GM18502 (cell line): Measurements from ENCODE around the gene HECW1.

Experiments
- ATAC-seq: cut with Tn5 transposase; IDR thresholded peaks from one replicate; pipeline ENCODE4 v1.9.1; 2021; ENCODE audit warnings: mild to moderate bottlenecking; ENCODE audit not compliant: unreplicated experiment, poor library complexity

The HECW1 gene

DNA sequence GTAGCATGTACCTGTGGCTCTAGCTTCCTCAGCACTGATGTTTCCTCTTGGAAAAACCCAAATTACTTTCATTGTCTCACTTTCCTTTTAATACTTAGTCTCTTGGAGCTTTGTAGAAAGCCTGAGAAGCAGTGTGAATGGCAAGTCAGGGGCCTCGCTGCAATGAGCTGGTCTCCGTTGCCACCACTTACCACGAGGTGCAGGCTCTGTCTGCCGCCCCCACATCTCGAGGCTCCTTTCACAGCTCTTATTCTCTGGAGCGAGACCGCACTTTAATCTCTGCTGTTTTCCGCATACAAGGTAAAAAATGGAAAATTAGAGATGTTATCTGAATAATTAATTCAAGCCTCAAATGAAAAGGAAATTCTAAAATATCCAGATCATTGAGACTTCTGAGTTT is 186.2 kb downstream of the HECW1 start:
- no peak for ATAC-seq

GRCh38 chr7:43300121-43300520 is 187.7 kb downstream of the HECW1 start:
- ATAC-seq = no peak

DNA sequence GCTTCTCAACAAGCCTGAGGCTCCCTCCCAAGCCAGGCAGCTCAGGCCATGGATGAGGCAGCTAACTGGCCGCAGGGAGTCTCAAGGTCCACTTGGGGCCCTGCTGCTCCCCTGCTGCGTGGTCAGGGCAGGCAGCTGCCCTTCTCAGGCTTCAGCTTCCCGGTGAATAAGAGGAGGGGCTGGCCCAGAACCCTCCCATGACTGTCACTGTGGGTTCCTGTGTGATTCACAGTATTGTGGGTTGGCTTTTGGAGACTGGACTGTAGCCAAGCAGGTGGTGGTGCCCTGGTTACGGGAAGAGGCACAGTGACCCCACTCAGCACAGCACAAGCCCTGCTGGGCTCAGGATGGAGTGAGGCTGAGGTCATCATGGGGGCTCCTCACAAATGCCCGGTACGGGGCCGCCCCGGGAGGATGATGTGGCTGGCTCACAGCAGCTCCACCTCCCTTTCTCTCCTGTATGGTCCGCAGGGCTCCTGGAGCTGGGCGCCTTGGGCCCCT is 189.8 kb downstream of the HECW1 start:
- no peak for ATAC-seq

GRCh38 chr7:43302773-43303460 is 190.5 kb downstream of the HECW1 start:
- no peak for ATAC-seq

- no peak for ATAC-seq
Observed at GRCh38 chr7:43303740-43304241, 191.3 kb downstream of the HECW1 start.

DNA sequence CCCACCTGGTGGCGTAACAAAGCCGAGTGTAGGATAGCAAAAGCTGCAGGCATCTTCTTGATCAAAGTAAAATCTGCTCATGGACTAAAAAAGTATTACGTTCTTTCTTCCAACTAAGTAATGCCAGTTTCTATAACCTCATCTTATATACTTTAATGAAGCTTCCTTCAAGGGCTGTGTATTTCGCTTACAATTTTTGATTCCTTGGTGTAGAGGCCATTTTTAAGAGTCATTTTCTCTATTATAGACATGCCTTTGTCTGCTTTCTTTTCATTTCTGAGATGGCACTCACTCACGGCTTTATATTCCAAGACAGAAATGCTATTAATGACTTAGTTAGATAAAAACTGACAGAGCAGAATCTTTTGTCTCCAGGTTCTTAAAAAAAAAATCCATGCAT is 194.0 kb downstream of the HECW1 start:
- no peak for ATAC-seq

DNA sequence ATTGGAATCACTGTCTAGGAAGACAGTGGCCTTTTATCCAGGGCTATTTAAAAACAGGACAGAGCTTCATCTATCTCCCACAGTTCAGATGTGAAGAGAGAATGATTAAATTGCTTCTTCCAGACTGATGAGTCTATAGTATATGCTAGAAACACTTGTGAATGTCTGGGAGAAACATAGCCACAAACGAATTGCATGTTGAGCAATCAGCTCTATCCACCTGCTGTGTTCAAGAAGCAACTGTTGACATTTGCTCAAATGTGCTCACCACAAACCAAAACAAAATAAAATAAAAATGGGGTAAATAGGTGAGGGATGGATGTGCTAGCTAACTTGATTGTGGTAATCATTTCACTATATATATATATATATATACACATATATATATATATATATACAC is 195.1 kb downstream of the HECW1 start:
- no peak for ATAC-seq

DNA sequence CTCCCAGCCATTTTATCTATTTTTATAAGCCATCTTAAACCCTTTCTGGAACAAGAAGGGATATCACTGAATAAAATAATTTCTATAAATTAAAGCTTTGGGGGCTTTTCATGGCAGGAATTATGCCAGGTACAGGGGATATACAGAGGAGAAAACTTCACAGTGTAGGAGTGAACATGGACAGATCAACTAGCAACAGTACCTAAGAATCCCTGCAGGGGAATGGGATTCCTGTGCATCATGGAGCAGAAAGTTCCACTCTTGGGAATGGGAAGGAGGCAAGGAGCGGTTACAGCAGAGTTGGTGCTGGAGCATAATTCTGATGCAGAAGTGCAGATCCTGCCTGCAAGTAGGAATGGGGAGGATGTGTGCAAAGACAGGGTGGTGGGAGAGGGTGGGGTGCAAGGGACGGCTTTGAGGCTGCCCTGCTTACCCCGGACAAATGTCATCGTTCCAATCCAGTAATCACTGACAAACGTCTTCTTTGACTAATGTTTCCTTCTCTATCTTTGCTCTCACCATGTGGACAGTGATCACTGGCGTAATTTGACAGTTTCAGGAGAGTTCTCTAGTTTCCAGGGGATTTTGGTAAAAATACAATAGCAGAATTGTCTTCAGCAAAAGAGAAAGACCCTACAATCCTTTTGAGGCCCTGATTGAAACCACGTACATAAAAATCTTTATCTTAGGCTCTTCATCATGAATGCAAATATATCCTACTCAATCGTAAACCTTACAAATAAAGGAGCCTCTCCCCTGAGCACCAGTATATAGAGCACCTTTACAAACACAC is 196.7 kb downstream of the HECW1 start:
- ATAC-seq = peak; percentile 63

DNA sequence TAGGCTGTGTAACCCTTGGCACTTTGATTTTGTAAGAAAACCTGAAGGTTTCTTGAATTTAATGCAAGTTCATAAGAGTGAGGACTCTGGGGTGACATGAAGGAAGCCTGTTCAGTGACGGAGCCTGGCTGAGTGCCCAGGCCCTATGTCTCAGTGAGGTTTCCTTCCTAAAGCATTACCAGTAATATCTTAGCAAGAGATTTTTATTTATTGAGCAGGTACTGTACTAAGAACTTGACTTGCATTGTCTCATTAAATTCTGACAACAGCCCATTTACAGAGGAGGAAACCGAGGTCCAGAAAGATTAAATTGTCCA is 197.2 kb downstream of the HECW1 start:
- ATAC-seq = peak; percentile 40

DNA sequence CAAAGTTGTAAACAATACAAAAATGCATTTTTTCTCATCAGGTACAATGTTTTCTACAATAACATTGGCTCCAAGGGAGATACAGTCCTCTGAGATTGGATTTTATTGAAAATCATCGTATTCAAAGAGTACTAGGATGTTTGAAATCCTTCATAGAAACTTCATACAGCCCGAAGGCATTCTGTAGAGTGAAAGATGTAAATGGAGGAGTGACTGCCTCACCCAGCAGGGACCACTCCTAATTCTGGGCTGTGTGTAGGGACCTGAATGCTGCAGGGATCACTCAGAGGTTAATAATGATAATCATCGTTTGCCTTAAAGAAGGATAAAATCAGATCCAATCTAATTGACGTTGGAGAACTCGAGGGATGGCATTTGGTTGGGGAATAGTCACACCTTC is 198.6 kb downstream of the HECW1 start:
- ATAC-seq = no peak

- no peak for ATAC-seq
Observed at GRCh38 chr7:43311694-43312093, 199.2 kb downstream of the HECW1 start.

DNA sequence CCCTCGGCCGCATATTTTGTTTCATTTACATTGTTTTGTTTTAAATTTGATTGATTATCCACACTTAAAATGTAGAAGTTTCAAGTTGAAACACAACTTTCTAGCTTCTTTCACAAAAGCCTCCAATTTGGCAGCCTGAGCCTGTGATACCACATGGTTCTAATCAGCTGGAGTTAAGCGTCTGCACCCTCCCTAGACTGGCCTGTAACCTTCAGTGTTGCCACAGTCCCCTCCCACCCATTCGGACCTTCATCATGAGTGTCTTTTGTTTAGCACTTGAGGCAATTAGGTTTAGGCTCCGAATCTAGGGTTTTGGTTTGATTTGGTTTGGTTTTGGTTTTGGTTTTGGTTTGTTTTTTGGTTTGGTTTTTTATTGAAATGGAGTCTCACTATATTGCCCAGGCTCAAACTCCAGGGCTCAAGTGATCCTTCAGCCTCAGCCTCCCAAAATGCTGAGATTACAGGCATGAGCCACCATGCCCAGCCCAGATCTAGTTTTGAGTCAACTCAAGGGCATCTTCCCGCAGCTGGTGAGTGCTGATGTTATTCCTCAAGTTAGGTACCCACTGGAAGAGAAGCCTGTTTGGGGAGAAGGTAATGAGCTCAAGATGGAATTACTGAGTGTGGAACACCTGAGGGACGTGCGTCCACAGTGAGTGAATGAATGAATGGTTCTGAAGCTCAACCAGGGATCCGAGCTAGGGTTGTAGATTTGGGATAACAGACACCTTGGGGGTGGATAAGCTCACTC is 201.4 kb downstream of the HECW1 start:
- ATAC-seq = no peak

DNA sequence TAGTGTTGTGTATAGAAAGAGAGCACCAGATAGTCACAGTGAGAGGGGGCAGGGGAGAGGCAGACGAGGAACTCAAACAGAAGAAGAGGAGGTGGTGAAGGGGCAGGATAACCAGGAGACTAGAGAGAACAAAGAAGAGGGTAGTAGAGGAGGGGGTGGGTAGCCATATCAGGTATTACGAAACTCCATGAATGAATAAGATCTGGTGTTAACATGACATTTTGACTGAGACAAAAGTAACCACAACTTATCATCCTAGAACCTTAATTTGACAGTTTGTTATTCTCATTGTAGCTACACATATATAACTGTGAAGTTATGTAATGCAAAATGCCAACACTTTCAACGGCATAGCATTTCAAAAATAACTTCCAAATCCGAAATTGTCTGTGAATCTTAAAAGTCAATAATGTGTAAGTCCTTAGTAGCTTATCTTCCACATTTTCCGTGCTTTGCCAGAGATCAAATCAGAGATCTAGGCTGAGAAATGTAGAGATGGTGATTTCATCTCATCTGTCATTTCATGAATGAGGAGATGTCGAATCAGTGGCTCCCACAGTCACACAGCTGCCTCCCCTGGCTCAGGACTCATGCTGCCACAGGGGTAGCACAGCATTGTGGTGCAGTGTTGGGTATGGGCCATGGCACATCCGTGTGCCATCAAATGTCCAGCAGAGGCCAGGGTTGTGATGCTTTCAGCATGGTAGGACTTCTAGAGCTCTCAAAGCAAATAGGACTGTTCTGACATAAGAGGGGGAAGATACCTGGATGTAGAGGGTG is 202.1 kb downstream of the HECW1 start:
- ATAC-seq = no peak

DNA sequence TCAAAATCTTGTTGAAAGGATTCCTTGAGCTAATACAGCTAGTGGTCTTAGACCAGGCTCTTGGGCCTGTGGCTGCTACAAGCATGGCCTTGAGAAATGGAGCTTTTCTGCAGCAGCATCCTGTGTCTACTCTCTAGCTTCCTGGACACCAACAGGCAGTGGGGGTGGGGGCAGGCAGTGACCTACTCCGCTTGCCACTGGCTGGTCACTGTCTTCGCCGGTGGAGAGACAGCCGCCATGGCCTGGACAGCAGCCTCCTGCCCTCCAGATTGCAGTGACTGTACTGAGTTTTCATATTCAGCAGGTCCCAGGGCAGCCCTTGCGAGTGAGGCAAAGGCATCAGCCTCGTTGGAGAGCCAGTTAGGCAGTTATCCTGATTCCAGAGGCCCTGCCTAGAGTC is 204.6 kb downstream of the HECW1 start:
- no peak for ATAC-seq

- ATAC-seq = no peak
Observed at GRCh38 chr7:43318188-43318770, 205.8 kb downstream of the HECW1 start.

- ATAC-seq = no peak
Observed at GRCh38 chr7:43325595-43325994, 213.1 kb downstream of the HECW1 start.

DNA sequence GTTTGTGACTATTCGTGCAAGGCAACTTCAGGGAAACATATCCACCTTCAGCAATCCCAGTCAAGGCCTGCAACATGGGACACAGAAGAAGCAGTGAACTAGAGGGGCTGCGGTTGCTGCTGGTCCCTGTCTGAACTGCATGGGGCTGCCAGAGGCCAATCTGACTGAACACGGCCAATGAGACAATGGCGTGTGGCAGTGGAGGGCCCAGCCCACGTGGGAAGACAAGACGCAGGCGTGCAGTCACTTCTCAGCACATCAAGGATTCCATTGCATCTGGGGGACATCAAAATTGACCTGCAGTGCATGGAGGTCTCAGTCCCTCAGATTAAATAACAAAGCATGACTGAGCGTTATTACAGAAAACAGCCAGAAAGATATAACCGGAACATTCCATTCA is 215.9 kb downstream of the HECW1 start:
- no peak for ATAC-seq

- ATAC-seq = no peak
Observed at GRCh38 chr7:43328785-43329380, 216.4 kb downstream of the HECW1 start.

GRCh38 chr7:43332193-43332796 is 219.8 kb downstream of the HECW1 start:
- ATAC-seq = no peak
